ENCODE data around the gene CFAP57. TPM values are rescaled to one million over a fixed set of nuclear protein-coding genes. Genes with fewer than 3 reads are reported as not detected.
"Not testable (repeated sequence)": the region's sequence is repeated elsewhere in the genome, so short reads cannot be mapped to it uniquely, and the experiment has no call there.

Gene CFAP57
- total and polyA plus RNA-seq, 9 donors: 0.13 to 13.2 (median 0.71) TPM

DNA sequence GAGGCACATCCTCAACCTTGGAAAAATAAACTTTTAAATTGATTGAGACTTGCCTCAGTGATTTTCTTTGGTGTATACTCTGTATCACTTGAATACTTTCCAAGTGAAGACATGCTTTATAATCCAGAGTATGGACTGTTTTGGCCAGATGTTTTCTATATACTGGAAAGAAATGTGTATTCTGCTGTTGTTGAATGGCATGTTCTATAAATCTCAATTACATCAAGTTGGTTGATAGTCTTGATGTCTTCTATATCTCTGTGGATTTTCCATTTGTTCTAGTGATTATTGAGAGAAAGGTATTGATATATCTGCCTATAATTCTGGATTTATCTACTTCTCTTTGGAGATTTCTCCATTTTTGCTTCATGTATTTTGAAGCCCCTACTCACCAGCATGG is 37.5 kb upstream of the CFAP57 start:
- TF ChIP-seq, protein P1, sequence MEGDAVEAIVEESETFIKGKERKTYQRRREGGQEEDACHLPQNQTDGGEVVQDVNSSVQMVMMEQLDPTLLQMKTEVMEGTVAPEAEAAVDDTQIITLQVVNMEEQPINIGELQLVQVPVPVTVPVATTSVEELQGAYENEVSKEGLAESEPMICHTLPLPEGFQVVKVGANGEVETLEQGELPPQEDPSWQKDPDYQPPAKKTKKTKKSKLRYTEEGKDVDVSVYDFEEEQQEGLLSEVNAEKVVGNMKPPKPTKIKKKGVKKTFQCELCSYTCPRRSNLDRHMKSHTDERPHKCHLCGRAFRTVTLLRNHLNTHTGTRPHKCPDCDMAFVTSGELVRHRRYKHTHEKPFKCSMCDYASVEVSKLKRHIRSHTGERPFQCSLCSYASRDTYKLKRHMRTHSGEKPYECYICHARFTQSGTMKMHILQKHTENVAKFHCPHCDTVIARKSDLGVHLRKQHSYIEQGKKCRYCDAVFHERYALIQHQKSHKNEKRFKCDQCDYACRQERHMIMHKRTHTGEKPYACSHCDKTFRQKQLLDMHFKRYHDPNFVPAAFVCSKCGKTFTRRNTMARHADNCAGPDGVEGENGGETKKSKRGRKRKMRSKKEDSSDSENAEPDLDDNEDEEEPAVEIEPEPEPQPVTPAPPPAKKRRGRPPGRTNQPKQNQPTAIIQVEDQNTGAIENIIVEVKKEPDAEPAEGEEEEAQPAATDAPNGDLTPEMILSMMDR (IDR thresholded peaks at IDR 0.05): no peak
- TF ChIP-seq EP300 (IDR thresholded peaks at IDR 0.05): no peak
- TF ChIP-seq POLR2A (IDR thresholded peaks at IDR 0.05): no peak
- Histone ChIP-seq H3K27ac (no peak overlapping the region), H3K4me3 (no peak overlapping the region), H3K36me3 (no peaks in the 10 kb centered on the region), H3K4me1 (ENCODE audit: insufficient read depth) (no peaks in the 10 kb centered on the region), H3K27me3 (no peaks in the 10 kb centered on the region), H3K9me3 (no peaks in the 10 kb centered on the region)
- DNase-seq: no peak
- intact Hi-C loops (cut with DNase I): no loop called here

DNA sequence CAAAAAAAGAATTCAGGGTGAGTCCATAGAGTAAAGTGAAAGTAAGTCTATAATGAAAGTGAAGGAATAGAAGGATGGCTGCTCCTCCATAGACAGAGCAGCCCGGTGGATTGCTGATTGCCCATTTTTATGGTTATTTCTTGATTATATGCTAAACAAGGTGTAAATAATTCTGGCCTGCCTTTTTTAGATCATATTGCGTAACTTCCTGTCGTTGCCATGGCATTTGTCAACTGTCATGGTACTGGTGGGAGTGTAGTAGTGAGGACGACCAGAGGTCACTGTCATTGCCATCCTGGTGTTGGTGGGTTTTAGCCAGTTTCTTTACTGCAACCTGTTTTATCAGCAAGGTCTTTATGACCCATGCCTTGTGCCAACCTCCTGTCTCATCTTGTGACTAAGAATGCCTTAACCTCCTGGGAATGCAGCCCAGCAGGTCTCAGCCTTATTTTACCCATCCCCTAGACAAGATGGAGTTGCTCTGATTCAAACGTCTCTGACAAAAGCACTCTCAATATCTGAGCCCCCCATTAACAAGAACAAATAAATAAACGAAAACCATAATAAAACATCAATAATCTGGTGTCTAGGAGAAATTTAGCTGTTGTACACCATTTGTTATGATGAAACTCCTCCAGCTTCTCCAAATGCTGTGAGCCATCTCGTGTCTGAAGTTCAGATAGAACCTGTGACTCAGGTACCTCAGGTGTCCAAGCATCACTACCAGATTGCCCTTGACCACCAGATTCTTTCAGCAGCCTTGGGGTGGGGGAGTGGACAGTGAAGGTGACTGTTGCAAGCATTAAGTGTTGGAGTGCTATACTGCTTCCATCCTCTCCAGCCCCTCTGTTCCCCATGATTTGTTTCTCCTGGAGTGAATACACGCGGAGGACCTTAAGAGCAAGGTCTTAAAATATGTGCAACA is 36.0 kb upstream of the CFAP57 start:
- Histone ChIP-seq H3K27me3 (no peaks in the 10 kb centered on the region), H3K36me3 (no peaks in the 10 kb centered on the region), H3K4me1 (ENCODE audit: insufficient read depth) (no peaks in the 10 kb centered on the region), H3K9me3 (no peaks in the 10 kb centered on the region), H3K27ac (no peak overlapping the region), H3K4me3 (no peak overlapping the region)
- WGBS, 3 donors: 68 to 79% (median 76%) methylated on average over 9 of the region's 9 CpGs
- TF ChIP-seq POLR2A (IDR thresholded peaks at IDR 0.05) (no peak), EP300 (IDR thresholded peaks at IDR 0.05) (no peak)
- TF ChIP-seq, protein P1 (IDR thresholded peaks at IDR 0.05): no peak
- intact Hi-C loops (cut with DNase I): no loop called here
- no peak for DNase-seq

DNA sequence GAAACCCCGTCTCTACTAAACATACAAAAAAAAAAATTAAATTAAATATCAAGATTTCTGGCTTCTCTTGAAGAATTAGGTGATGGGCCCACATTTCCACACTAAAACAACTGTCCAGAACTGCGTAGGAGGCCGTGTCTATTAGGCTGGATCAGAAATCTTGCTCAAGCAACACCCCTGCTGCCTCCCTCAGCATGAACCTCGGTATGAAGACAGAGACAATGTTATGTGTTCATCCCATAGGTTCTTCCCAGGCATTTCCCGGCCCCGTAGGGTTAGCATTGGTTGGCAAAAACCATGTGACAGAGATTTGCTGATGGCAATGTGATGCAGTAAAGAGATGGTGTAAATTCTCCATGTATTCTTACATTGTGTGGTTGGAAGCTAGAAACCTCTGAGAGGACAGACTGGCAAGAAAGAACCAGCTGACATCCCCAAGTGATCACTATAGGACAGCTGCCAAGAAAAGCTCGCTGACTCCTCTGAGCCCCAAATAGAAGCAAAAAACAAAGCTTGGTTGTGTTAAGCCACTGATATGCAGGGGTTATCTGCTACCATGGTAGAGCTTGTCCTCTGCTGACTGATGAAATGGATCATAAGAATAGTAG is 34.6 kb upstream of the CFAP57 start:
- intact Hi-C loops (cut with DNase I): no loop called here
- no peak for DNase-seq

DNA sequence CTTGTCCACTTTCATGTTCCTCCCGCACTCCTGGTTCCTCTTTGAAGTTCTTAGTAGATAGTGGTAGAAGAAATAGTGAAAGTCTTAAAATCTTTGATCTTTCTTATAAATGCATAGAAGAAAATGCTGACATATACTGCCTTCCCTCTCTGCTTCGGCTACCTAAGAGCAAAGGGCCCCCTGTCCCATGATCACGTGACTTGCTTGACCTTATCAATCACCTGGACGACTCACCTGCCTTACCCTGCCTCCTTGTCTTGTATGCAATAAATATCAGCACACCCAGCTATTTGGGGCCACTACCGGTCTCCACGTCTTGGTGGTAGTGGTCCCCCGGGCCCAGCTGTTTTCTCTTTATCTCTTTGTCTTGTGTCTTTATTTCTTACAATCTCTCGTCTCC is 32.8 kb upstream of the CFAP57 start:
- intact Hi-C loops (cut with DNase I); H3K27me3 ChIP-seq; H3K9me3 ChIP-seq; DNase-seq; H3K36me3 ChIP-seq; H3K4me3 ChIP-seq; H3K27ac ChIP-seq; H3K4me1 ChIP-seq (ENCODE audit: insufficient read depth): not testable (repeated sequence)
- WGBS, 3 donors: 82 to 87% (median 82%) methylated on average over 8 of the region's 8 CpGs

More for the DNA sequence above, 34.6 kb upstream of the CFAP57 start:
- 77 to 85% (median 80%) methylated on average over 7 of the region's 7 CpGs for WGBS, 3 donors
- Histone ChIP-seq H3K27ac (no peak overlapping the region), H3K4me3 (no peak overlapping the region), H3K4me1 (ENCODE audit: insufficient read depth) (no peaks in the 10 kb centered on the region), H3K9me3 (no peaks in the 10 kb centered on the region), H3K36me3 (no peaks in the 10 kb centered on the region), H3K27me3 (no peaks in the 10 kb centered on the region)
- TF ChIP-seq EP300 (IDR thresholded peaks at IDR 0.05) (no peak), POLR2A (IDR thresholded peaks at IDR 0.05) (no peak)
- TF ChIP-seq, protein P1 (IDR thresholded peaks at IDR 0.05): no peak

DNA sequence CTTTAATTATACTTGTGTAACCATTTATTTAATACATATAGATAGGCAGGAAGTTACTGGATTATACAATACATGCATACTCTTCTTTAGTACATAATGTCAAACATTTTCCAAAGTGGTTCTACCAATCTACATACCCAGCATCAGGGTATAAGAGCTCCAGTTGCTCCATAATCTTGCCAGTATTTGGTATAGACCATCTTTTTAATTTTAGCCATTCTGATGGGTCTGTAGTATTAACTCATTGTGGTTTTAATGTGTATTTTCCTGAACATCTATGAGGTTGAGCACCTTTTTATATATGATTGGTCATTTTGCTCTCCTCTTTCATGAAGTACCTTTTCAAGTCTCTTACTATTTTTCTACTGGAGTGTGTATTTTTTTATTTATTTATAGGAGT is 32.1 kb upstream of the CFAP57 start:
- Histone ChIP-seq H3K27me3 (no peaks in the 10 kb centered on the region), H3K4me1 (ENCODE audit: insufficient read depth) (no peaks in the 10 kb centered on the region), H3K4me3 (no peak overlapping the region), H3K9me3 (no peaks in the 10 kb centered on the region), H3K36me3 (no peaks in the 10 kb centered on the region), H3K27ac (no peak overlapping the region)
- no peak for DNase-seq
- no peak for TF ChIP-seq POLR2A (IDR thresholded peaks at IDR 0.05)
- TF ChIP-seq, protein P1 (IDR thresholded peaks at IDR 0.05): no peak
- no peak for TF ChIP-seq EP300 (IDR thresholded peaks at IDR 0.05)
- intact Hi-C loops (cut with DNase I): no loop called here

Data from ovary (tissue), 9 donors.